Activated naive CD8-positive, alpha-beta T cell treated with anti-CD3 and anti-CD28 coated beads, Interleukin-2, amount 10 ng/mL, durations not matched to agents 7 days and 5 days (primary cell): ENCODE data around the gene CTNNA2. TPM values are rescaled to one million over a fixed set of nuclear protein-coding genes. Genes with fewer than 3 reads are reported as not detected.

Experiments
- ATAC-seq: fragments of 150-1000 bp; cut with Tn5 transposase; one replicate; pipeline ENCODE4 v1.10.0; 2021; ENCODE audit warnings: low read depth, moderate library complexity
- POLR2A ChIA-PET: fragments of 350-600 bp; sonication (Branson Sonifier 250); formaldehyde crosslinking; loops from one replicate; lab custom pipeline; 2021; ENCODE audit warnings: antibody characterized with exemption; lab: Charles Lee
- DNase-seq: peaks from one replicate; pipeline ENCODE4 v3.0.0; 2021
- H3K27ac Mint-ChIP-seq: one replicate; pipeline ENCODE4 v1.8.0; 2022; ENCODE audit warnings: mild to moderate bottlenecking, mixed read lengths
- H3K27me3 Mint-ChIP-seq: one replicate; pipeline ENCODE4 v1.8.0; 2022; ENCODE audit warnings: mild to moderate bottlenecking, moderate library complexity, mixed read lengths
- H3K36me3 Mint-ChIP-seq: one replicate; pipeline ENCODE4 v1.8.0; 2021; ENCODE audit warnings: mild to moderate bottlenecking, mixed read lengths
- H3K4me1 Mint-ChIP-seq: one replicate; pipeline ENCODE4 v1.8.0; 2021; ENCODE audit warnings: mixed read lengths
- H3K4me3 Mint-ChIP-seq: one replicate; pipeline ENCODE4 v1.8.0; 2022; ENCODE audit warnings: mild to moderate bottlenecking, moderate library complexity, mixed read lengths
- H3K9me3 Mint-ChIP-seq: one replicate; pipeline ENCODE4 v1.8.0; 2021; ENCODE audit warnings: mixed read lengths
- total RNA-seq, 2 experiments: library from RNA; stranded (reverse); gene quantifications; one replicate each; pipeline ENCODE4 v1.2.3, GENCODE V29; 2021

Gene CTNNA2
- total RNA-seq, 2 experiments from 2014 or later = not detected

DNA sequence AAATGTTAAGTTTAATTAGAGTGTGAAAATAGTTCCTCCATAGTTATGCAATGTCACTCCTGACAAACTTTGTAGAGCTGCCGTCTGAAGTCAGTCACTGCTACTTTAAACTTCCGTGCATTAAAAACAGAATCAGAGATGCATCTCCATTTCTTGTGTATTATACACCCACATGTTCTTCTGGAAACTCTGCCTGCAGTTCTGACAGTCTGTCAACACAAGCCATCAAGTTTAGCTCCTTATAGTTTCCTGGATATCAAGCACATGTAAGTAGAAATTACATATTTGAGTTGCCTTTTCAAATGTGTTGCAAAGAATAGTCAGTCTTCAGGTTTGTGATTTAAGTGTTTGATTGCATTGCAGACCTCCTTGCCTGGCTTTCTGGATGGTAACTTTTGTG, 184.3 kb downstream of the CTNNA2 start:
- H3K27me3 Mint-ChIP-seq = no peaks in the 10 kb centered on the region
- no peak for ATAC-seq
- no peak overlapping the region for H3K4me3 Mint-ChIP-seq
- peaks cover 5% of the 10 kb centered on the region for H3K9me3 Mint-ChIP-seq
- DNase-seq = no peak
- POLR2A ChIA-PET = no interaction called here
- H3K36me3 Mint-ChIP-seq = no peaks in the 10 kb centered on the region
- H3K27ac Mint-ChIP-seq = no peak overlapping the region
- H3K4me1 Mint-ChIP-seq = no peaks in the 10 kb centered on the region

DNA sequence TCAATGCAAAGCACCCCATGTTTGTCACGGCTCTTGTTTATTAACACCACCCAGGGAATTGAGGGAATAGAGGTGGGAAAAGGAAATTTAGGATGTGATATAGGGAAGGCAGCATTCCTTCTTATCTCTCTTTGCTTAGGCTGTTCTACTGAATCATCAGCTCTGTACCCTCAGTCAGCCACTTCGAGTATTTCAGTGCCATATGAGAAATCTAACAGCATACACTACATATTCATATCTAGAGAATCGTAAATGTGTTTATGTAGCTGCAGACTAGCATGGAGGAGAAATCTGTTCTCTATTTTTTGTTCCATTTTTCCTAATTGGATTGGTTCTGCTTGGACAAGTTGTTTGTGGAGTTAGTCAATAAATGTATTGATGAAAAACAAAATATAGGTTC, 187.8 kb downstream of the CTNNA2 start:
- Mint-ChIP-seq H3K4me3 (no peak overlapping the region), H3K4me1 (no peaks in the 10 kb centered on the region), H3K27me3 (no peaks in the 10 kb centered on the region), H3K36me3 (no peaks in the 10 kb centered on the region), H3K9me3 (peaks cover 2% of the 10 kb centered on the region), H3K27ac (no peak overlapping the region)
- no peak for ATAC-seq
- DNase-seq = no peak
- POLR2A ChIA-PET = no interaction called here

DNA sequence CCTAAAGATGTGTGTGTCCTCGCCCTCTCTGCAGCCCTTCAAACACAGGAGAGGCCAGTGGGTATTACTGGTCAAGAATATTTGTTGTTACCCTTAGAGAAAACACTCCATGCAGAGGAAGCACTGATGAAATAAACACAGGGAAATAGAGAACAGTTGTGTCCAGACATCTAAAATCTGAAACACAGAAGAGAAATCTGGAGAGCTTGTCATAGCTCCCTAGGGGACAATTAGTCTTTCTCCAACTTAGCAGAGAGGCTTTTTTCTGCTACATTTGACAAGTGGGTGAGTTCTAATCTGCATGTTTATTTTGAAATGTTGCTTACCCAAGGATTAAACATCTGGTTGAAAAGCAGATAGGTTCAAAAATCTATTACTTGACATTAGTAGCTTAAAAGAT, 190.1 kb downstream of the CTNNA2 start:
- H3K4me1 Mint-ChIP-seq = no peaks in the 10 kb centered on the region
- H3K36me3 Mint-ChIP-seq = no peaks in the 10 kb centered on the region
- POLR2A ChIA-PET = no interaction called here
- no peaks in the 10 kb centered on the region for H3K27me3 Mint-ChIP-seq
- no peak for DNase-seq
- ATAC-seq = no peak
- peaks cover 2% of the 10 kb centered on the region for H3K9me3 Mint-ChIP-seq
- no peak overlapping the region for H3K27ac Mint-ChIP-seq
- no peak overlapping the region for H3K4me3 Mint-ChIP-seq

DNA sequence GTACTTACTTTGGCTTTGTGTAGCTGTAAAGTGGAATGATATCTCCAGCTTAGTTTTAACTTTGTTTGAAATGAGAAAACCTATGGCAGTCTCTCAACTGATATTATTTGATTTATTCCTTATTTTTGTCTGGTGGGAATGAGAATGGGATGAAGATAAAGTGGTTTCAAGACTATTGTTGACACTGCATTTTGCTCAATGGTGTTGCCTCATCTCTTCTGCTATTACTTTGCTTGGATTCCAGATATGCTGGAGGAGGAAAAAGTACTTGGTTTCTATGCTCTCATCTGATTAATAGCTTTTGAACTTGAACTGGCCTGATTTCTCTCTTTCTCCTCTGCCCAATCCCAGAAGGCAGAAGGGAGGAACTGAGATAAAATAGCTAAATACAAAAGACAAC, 198.2 kb downstream of the CTNNA2 start:
- DNase-seq (no peak), ATAC-seq (no peak)
- Mint-ChIP-seq H3K4me3 (no peak overlapping the region), H3K9me3 (peaks cover 6% of the 10 kb centered on the region), H3K27me3 (no peaks in the 10 kb centered on the region), H3K27ac (no peak overlapping the region), H3K36me3 (no peaks in the 10 kb centered on the region), H3K4me1 (no peaks in the 10 kb centered on the region)
- POLR2A ChIA-PET = no interaction called here

DNA sequence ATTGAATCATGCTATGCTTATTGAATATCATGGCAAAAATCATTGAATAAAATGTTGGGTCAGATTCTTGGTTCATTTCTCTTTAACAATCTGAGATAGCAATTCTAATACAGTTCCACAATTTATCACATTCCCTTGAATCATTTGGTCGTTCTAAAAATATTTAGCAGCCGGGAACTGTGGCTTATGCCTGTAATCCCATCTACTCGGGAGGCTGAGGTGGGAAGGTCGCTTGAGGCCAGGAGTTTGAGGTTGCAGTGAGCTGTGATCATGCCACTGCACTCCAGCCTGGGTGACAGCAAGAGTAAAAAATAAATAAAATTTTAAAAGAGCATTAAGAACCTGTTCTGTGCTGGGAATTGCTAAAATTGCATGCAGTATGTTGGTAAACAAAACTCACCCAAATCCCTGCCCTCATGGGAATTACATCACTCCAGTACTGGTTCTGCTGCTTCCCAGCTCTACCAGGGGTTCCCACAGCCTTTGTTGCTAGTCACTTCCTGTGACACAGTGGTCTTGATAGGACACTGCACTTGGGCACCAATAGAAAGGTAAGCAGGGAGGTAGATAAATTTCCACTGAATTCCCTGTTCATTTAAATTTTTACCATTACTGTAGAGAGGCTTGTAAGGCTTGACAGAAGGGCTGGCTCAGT, 200.4 kb downstream of the CTNNA2 start:
- H3K36me3 Mint-ChIP-seq = no peaks in the 10 kb centered on the region
- ATAC-seq (no peak), DNase-seq (no peak)
- H3K27ac Mint-ChIP-seq = no peak overlapping the region
- POLR2A ChIA-PET = no interaction called here
- peaks cover 6% of the 10 kb centered on the region for H3K9me3 Mint-ChIP-seq
- no peak overlapping the region for H3K4me3 Mint-ChIP-seq
- H3K27me3 Mint-ChIP-seq = no peaks in the 10 kb centered on the region
- no peaks in the 10 kb centered on the region for H3K4me1 Mint-ChIP-seq

DNA sequence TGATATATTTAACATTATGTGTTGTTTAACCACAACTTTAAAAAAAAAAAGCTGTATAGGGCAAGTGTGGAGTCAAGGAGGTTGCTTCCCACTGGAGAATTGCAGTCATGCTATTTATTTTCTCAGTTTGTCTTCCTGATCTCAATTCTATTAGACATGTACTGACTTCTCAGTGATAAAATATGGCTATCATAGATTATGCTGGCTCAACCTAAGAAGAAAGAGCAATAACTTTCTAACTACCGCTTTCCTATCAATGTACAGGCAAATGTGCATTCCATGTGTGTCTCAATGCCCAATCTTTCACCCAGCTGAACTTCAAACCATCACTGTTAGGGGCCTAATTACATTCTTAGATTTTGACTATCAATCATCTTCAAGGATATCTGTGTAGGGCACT, 201.4 kb downstream of the CTNNA2 start:
- peaks cover 9% of the 10 kb centered on the region for H3K9me3 Mint-ChIP-seq
- DNase-seq (no peak), ATAC-seq (no peak)
- H3K27me3 Mint-ChIP-seq = no peaks in the 10 kb centered on the region
- H3K27ac Mint-ChIP-seq = no peak overlapping the region
- no peaks in the 10 kb centered on the region for H3K4me1 Mint-ChIP-seq
- no peaks in the 10 kb centered on the region for H3K36me3 Mint-ChIP-seq
- POLR2A ChIA-PET = no interaction called here
- no peak overlapping the region for H3K4me3 Mint-ChIP-seq

DNA sequence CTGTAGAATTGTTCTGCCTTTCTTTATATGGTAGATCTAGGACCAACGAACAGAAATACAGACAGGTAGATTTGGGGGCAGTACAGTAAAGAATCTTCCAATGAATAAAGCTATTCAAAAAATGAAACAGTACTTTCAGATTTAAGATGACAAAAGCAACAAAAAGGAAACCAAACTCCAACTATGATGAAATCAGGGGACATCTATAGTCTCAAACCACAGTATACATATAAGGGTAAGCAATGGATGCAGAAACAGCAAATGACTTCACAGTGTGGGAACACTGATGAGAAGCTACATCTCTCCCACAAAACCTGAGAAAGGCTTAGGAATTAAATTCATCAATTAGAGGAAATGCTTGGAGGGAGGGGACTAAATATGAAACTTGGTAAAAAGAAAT, 202.5 kb downstream of the CTNNA2 start:
- Mint-ChIP-seq H3K4me1 (no peaks in the 10 kb centered on the region), H3K27ac (no peak overlapping the region), H3K36me3 (no peaks in the 10 kb centered on the region), H3K4me3 (no peak overlapping the region), H3K27me3 (no peaks in the 10 kb centered on the region), H3K9me3 (peaks cover 9% of the 10 kb centered on the region)
- POLR2A ChIA-PET = no interaction called here
- no peak for ATAC-seq
- no peak for DNase-seq

DNA sequence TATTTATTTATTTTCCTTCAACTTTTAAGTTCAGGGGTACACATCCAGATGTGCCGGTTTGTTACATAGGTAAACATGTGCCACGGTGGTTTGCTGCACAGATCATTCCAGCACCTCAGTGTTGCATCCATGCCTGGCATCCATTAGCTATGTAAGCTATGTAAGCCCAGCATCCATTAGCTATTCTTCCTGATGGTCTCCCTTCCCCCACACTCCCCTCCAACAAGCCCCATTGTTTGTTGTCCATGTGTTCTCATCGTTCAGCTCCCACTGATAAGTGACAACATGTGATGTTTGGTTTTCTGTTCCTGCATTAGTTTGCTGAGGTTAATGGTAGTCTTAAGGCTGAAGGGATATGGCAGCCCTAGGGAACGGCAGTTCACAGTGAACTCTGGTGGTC, 203.4 kb downstream of the CTNNA2 start:
- H3K4me3 Mint-ChIP-seq = no peak overlapping the region
- POLR2A ChIA-PET = no interaction called here
- no peak overlapping the region for H3K27ac Mint-ChIP-seq
- ATAC-seq (no peak), DNase-seq (no peak)
- H3K9me3 Mint-ChIP-seq = peaks cover 9% of the 10 kb centered on the region
- H3K36me3 Mint-ChIP-seq = no peaks in the 10 kb centered on the region
- no peaks in the 10 kb centered on the region for H3K27me3 Mint-ChIP-seq
- H3K4me1 Mint-ChIP-seq = no peaks in the 10 kb centered on the region

DNA sequence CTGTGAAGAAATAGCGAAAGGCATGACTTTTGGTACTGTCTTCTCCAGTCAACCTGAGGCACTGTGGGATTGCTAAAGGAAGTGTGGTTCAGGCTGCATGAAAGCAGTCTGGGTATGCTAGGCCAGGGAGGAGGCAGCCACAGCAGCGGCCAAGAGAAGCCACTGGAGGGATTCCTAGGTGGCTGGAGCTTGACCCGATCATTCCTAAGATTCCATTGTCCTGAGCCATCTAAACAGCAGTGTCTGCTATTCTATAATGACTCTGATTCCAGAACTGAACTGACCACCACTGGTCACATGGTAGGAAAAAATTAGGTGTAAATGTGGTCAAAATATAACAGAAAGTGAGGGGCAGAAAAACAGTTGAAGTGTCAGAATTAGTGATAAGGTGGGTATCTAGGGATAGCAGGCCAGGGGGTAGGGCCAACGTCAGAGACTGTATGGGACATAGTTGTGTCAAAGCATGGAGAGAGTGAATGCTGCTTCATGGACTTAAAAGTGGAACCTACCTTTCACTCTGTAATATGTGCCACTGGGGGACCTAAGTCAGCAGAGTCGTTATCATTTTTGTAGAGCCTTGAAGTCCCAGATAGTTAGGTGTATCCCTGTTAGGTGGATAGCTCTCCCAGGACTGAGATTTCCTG, 204.6 kb downstream of the CTNNA2 start:
- H3K36me3 Mint-ChIP-seq = no peaks in the 10 kb centered on the region
- ATAC-seq (no peak), DNase-seq (no peak)
- no peak overlapping the region for H3K27ac Mint-ChIP-seq
- no peaks in the 10 kb centered on the region for H3K4me1 Mint-ChIP-seq
- no peaks in the 10 kb centered on the region for H3K27me3 Mint-ChIP-seq
- POLR2A ChIA-PET = no interaction called here
- no peak overlapping the region for H3K4me3 Mint-ChIP-seq
- peaks cover 9% of the 10 kb centered on the region for H3K9me3 Mint-ChIP-seq

DNA sequence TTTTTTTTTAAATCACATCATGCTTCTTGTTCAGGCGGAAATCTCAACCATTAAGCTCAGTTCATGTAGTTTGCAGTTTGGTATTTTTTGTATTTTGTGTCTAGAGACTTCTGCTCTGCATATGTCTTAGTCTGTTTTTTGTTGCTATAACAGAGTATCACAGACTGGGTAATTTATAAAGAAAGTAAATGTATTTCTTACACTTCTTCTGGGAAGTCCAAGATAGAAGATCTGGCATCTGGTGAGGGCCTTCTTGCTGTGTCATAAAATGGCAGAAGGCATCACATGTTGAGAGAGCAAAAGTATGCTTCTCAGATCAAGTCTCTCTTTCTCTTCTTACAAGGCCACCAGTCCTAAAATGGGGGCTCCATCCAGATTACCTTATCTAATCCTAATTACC, 208.2 kb downstream of the CTNNA2 start:
- H3K27me3 Mint-ChIP-seq = no peaks in the 10 kb centered on the region
- no peak for DNase-seq
- H3K27ac Mint-ChIP-seq = no peak overlapping the region
- POLR2A ChIA-PET = no interaction called here
- ATAC-seq = no peak
- no peaks in the 10 kb centered on the region for H3K36me3 Mint-ChIP-seq
- H3K4me3 Mint-ChIP-seq = no peak overlapping the region
- peaks cover 3% of the 10 kb centered on the region for H3K9me3 Mint-ChIP-seq
- H3K4me1 Mint-ChIP-seq = no peaks in the 10 kb centered on the region

DNA sequence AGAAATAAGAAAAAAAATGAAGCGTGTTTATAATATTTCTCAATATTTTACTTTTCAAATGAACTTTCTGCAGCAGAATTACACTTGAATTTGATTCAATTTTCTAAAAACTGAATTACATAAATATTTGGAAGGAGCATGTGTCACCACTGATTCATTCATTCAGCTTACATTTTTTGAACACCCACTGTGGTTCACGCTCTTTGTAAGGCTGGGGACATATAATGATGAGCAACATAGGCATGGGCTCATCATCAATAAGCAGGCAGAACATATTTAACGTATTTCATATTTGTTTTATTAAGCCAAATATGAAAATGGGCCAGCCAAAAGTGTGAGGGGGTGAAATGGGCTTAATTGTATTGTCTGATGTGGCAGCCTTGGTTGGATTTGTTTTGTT, 209.1 kb downstream of the CTNNA2 start:
- no peaks in the 10 kb centered on the region for H3K27me3 Mint-ChIP-seq
- H3K4me3 Mint-ChIP-seq = no peak overlapping the region
- peaks cover 3% of the 10 kb centered on the region for H3K9me3 Mint-ChIP-seq
- DNase-seq (no peak), ATAC-seq (no peak)
- H3K4me1 Mint-ChIP-seq = no peaks in the 10 kb centered on the region
- H3K27ac Mint-ChIP-seq = no peak overlapping the region
- H3K36me3 Mint-ChIP-seq = no peaks in the 10 kb centered on the region
- POLR2A ChIA-PET = no interaction called here

DNA sequence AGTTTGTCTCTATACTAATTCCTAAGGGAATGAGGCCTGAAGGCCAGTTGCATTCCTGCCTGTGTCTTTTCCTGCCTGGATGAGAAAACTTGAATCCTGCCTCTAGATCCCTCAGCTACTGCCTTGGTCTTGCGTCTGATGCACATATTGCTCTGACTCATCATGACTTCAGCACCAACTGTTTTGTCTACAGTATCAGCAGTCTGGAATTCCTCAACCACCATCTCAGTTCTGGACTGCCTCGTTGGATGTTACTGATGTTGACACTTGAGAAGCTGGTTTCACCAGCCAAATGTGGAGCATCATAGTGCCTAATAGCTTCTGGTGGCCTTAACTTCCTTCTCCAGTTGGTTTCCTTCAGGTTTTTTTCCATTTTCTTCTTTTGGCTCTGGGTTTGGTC, 211.0 kb downstream of the CTNNA2 start:
- DNase-seq = no peak
- no peaks in the 10 kb centered on the region for H3K27me3 Mint-ChIP-seq
- no peak overlapping the region for H3K4me3 Mint-ChIP-seq
- no peak overlapping the region for H3K27ac Mint-ChIP-seq
- ATAC-seq = no peak
- POLR2A ChIA-PET = no interaction called here
- H3K4me1 Mint-ChIP-seq = no peaks in the 10 kb centered on the region
- H3K36me3 Mint-ChIP-seq = no peaks in the 10 kb centered on the region
- H3K9me3 Mint-ChIP-seq = peaks cover 1% of the 10 kb centered on the region

DNA sequence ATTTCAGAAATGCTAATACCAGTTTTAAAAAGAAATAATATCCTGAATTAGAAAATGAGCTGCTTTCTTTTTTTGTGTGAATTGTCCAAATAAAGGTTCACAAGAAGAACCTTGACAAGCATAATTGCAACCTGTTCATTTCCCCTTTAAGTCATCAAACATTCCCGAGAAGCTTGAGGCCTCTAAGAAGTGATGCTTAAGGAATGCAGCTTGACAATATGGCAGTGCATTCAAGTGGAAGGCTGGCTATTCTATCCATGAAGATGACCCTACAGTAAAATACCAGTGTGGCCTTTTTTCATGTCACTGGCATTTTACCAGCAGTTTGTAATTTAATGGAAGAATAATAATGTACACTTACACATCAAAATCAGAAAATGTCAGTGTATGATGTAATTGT, 216.7 kb downstream of the CTNNA2 start:
- ATAC-seq (no peak), DNase-seq (no peak)
- H3K36me3 Mint-ChIP-seq = no peaks in the 10 kb centered on the region
- no peaks in the 10 kb centered on the region for H3K4me1 Mint-ChIP-seq
- no peaks in the 10 kb centered on the region for H3K9me3 Mint-ChIP-seq
- no peak overlapping the region for H3K27ac Mint-ChIP-seq
- POLR2A ChIA-PET = no interaction called here
- H3K4me3 Mint-ChIP-seq = no peak overlapping the region
- H3K27me3 Mint-ChIP-seq = no peaks in the 10 kb centered on the region

DNA sequence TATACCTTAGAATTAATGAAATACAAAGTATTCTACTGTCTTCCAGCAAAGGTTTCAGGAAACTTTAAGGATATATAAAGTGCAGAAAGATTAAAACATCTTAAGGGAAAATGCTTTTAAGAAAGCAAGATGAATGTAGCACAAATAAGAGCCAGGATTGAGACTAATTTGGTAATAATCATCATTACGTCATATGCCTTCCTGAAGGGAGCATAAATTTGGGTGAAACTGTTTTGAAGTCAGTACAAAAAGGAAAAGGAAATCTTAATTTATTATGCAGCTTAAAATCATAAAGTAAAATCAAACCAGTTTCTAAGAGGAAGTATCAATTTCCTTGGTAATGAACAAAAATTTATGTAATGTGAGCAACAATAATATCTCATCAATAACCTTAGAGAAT, 221.7 kb downstream of the CTNNA2 start:
- DNase-seq = no peak

More for the DNA sequence above, 221.7 kb downstream of the CTNNA2 start:
- Mint-ChIP-seq H3K4me1 (no peaks in the 10 kb centered on the region), H3K4me3 (no peak overlapping the region), H3K27me3 (no peaks in the 10 kb centered on the region), H3K36me3 (no peaks in the 10 kb centered on the region), H3K27ac (no peak overlapping the region), H3K9me3 (peaks cover 4% of the 10 kb centered on the region)
- no peak for ATAC-seq
- POLR2A ChIA-PET = no interaction called here
